ENCODE data around the gene MLKL. TPM values are rescaled to one million over a fixed set of nuclear protein-coding genes. Genes with fewer than 3 reads are reported as not detected.
A peak's percentile ranks its signal among the peaks of the same experiment; 100 is the strongest.

MLKL gene
- total RNA-seq, 1 experiment from 2014 or later = 9.7 TPM

DNA sequence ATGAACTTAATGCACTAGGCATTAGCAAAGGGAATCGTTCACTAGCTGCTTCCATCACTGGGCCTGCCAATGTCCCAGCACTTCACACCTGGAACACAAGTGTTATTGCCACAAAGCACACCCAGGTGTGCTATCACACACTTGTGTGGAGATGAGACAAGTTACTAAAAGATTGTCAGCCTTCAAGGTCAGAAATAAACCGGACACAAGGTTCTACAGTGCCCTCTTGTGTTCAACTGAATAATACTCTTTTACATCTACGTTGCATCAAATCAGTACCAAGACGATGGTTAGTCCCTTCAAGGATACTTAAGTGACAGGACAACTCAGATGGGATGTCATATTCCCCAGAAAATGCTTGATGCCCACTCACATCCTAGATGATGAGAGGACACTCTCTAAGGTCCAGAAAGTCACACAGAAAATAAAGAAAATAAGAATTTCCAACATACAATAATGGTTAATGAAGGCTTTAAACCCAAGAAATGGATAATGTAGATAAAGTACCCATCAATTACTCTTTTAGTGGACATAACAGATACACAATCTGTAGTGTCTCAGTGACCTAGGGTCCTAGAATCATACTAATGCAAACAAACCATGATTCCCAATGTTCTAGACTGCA lies 77.3 kb downstream of the MLKL start:
- no peak overlapping the region for H3K4me3 ChIP-seq (ENCODE audit: low read depth, low read length)
- intact Hi-C loops (cut with micrococcal nuclease; ENCODE audit: unreplicated experiment) = loop anchor here (1.0 to 5.0 kb wide), 2 partner anchors 156 to 313 kb away; no protein-coding TSS in a partner anchor
- H3K36me3 ChIP-seq (ENCODE audit: control insufficient read depth, insufficient read depth, low read length) = peaks cover 9% of the 10 kb centered on the region
- ChIA-PET CTCF (no interaction called here), POLR2A (no interaction called here)
- BruUV-seq (replicated peaks) = no TSS peak
- DNase-seq = peak; percentile 21 to 48
- Mint-ChIP-seq H3K36me3 (ENCODE audit: insufficient read depth, unreplicated experiment) (peaks cover 94% of the 10 kb centered on the region), H3K4me1 (ENCODE audit: low read depth, unreplicated experiment) (peaks cover 1% of the 10 kb centered on the region), H3K9me3 (ENCODE audit: unreplicated experiment) (no peaks in the 10 kb centered on the region), H3K4me3 (ENCODE audit: unreplicated experiment) (no peak overlapping the region), H3K27me3 (ENCODE audit: insufficient read depth, unreplicated experiment) (no peaks in the 10 kb centered on the region), H3K27ac (ENCODE audit: unreplicated experiment) (peak overlapping the region; percentile 35)
- H3K4me1 ChIP-seq = no peaks in the 10 kb centered on the region
- no peaks in the 10 kb centered on the region for H3K27me3 ChIP-seq (replicated peaks; ENCODE audit: control insufficient read depth, insufficient read depth, low read length)
- TF ChIP-seq, protein P1, sequence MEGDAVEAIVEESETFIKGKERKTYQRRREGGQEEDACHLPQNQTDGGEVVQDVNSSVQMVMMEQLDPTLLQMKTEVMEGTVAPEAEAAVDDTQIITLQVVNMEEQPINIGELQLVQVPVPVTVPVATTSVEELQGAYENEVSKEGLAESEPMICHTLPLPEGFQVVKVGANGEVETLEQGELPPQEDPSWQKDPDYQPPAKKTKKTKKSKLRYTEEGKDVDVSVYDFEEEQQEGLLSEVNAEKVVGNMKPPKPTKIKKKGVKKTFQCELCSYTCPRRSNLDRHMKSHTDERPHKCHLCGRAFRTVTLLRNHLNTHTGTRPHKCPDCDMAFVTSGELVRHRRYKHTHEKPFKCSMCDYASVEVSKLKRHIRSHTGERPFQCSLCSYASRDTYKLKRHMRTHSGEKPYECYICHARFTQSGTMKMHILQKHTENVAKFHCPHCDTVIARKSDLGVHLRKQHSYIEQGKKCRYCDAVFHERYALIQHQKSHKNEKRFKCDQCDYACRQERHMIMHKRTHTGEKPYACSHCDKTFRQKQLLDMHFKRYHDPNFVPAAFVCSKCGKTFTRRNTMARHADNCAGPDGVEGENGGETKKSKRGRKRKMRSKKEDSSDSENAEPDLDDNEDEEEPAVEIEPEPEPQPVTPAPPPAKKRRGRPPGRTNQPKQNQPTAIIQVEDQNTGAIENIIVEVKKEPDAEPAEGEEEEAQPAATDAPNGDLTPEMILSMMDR (IDR thresholded peaks at IDR 0.05; ENCODE audit: insufficient read depth in 1 of 2, low read depth in 1 of 2, low read length in 1 of 2, severe bottlenecking in 1 of 2, unreplicated experiment in 1 of 2) = peak; percentile 71 to 73
- H3K9me3 ChIP-seq = no peaks in the 10 kb centered on the region

DNA sequence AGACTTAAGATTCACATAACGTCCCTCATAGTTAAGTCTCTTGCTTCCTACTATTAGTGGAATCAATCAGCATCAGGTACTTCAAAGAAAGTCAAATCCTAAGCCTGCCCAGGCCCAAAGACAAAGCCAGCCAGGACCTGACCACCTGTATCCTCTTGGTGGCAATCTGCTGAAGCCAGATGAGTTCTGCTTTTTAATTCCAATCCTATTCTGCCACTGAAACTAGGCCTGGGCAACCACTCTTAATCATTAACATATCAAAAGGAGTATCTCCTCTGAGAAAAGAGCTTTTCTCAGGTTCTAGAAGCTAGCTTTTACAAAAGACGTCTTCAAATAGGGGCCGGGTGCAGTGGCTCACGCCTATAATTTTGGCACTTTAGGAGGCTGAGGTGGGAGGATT lies 78.7 kb downstream of the MLKL start:
- H3K4me1 Mint-ChIP-seq (ENCODE audit: low read depth, unreplicated experiment) = peaks cover 4% of the 10 kb centered on the region
- no TSS peak for BruUV-seq (replicated peaks)
- intact Hi-C loops (cut with micrococcal nuclease; ENCODE audit: unreplicated experiment) = loop anchor here (5.0 kb wide), 1 partner anchor 155 kb away; no protein-coding TSS in a partner anchor
- CTCF ChIA-PET = no interaction called here
- Histone ChIP-seq H3K4me3 (ENCODE audit: low read depth, low read length) (no peak overlapping the region), H3K9me3 (no peaks in the 10 kb centered on the region), H3K36me3 (ENCODE audit: control insufficient read depth, insufficient read depth, low read length) (peaks cover 7% of the 10 kb centered on the region), H3K4me1 (no peaks in the 10 kb centered on the region), H3K27me3 (replicated peaks; ENCODE audit: control insufficient read depth, insufficient read depth, low read length) (no peaks in the 10 kb centered on the region)
- TF ChIP-seq, protein P1 (IDR thresholded peaks at IDR 0.05; ENCODE audit: insufficient read depth in 1 of 2, low read depth in 1 of 2, low read length in 1 of 2, severe bottlenecking in 1 of 2, unreplicated experiment in 1 of 2) = no peak
- POLR2A ChIA-PET = no interaction called here
- peak in 1 of 2 experiments; percentile 4 for DNase-seq
- peaks cover 92% of the 10 kb centered on the region for H3K36me3 Mint-ChIP-seq (ENCODE audit: insufficient read depth, unreplicated experiment)
- H3K4me3 Mint-ChIP-seq (ENCODE audit: unreplicated experiment) = no peak overlapping the region
- H3K9me3 Mint-ChIP-seq (ENCODE audit: unreplicated experiment) = no peaks in the 10 kb centered on the region
- no peaks in the 10 kb centered on the region for H3K27me3 Mint-ChIP-seq (ENCODE audit: insufficient read depth, unreplicated experiment)
- H3K27ac Mint-ChIP-seq (ENCODE audit: unreplicated experiment) = no peak overlapping the region

Other genes with a start within 250 kb of the MLKL start
- 197 and 210 TPM in 2 replicates for gene GLG1, start 93.7 kb downstream of the MLKL start, total RNA-seq (2022)
- gene RFWD3, start 34.0 kb downstream of the MLKL start, total RNA-seq (2022) = 111 and 118 TPM in 2 replicates
- 20.1 and 21.3 TPM in 2 replicates for gene FA2H, start 74.0 kb upstream of the MLKL start, total RNA-seq (2022)

Measured in Caco-2 (cell line).